B cell (primary cell): ENCODE results near the gene SSRP1. TPM values are rescaled to one million over a fixed set of nuclear protein-coding genes. Genes with fewer than 3 reads are reported as not detected.

Experiments used
- ATAC-seq: fragments of 200-7000 bp; cut with Tn5 transposase; one replicate; pipeline ENCODE4 v1.10.0; 2021; ENCODE audit warnings: low read depth, mild to moderate bottlenecking, moderate number of reproducible peaks, moderate library complexity
- CTCF ChIA-PET: fragments of 350-600 bp; sonication (Branson Sonifier 250); formaldehyde crosslinking; loops from one replicate; lab custom pipeline; 2021; ENCODE audit warnings: antibody characterized with exemption, inconsistent platforms; lab: Charles Lee
- POLR2A ChIA-PET: fragments of 350-600 bp; sonication (Branson Sonifier 250); formaldehyde crosslinking; loops from one replicate; lab custom pipeline; 2021; ENCODE audit warnings: antibody characterized with exemption; lab: Charles Lee
- DNase-seq: peaks from one replicate; pipeline ENCODE4 v3.0.0; 2013
- H2AFZ ChIP-seq: 2 replicates; pipeline ENCODE4 v1.6.1; 2012; ENCODE audit warnings: mild to moderate bottlenecking, low read depth, low read length; ENCODE audit not compliant: insufficient read depth, poor library complexity, severe bottlenecking
- H3K27ac ChIP-seq, 2 donors: 1 replicate in 1 of 2; 2 replicates in 1 of 2; pipeline ENCODE4 v1.5.1; 2012 to 2013; ENCODE audit warnings: low read length in 2 of 2, mild to moderate bottlenecking in 2 of 2, moderate library complexity in 1 of 2
- H3K27me3 ChIP-seq, 4 experiments: fragments of 200-600 bp in 1 of 4; sonication (generic) in 1 of 4; replicated peaks in 1 of 4; 1 replicate in 2 of 4; 2 replicates in 2 of 4; pipeline versions ENCODE4 v1.6.1 to v1.7.0; 2013 to 2016; ENCODE audit warnings: low read length in 3 of 4, mild to moderate bottlenecking in 2 of 4, mixed read lengths in 1 of 4, moderate library complexity in 1 of 4; ENCODE audit not compliant: insufficient read depth in 4 of 4, control insufficient read depth in 3 of 4; ENCODE audit errors: control extremely low read depth in 1 of 4
- H3K36me3 ChIP-seq, 2 experiments: replicated peaks in 1 of 2; 1 replicate in 1 of 2; 2 replicates in 1 of 2; pipeline versions ENCODE4 v1.6.1 to v1.7.1; 2013; ENCODE audit warnings: low read length in 1 of 2; ENCODE audit not compliant: insufficient read depth in 2 of 2, control insufficient read depth in 1 of 2; ENCODE audit errors: control extremely low read depth in 1 of 2, extremely low read depth in 1 of 2
- H3K4me1 ChIP-seq, 2 donors: fragments of 200-600 bp in 1 of 2; sonication (generic) in 1 of 2; 1 replicate in 1 of 2; 2 replicates in 1 of 2; pipeline versions ENCODE4 v1.5.1 to v1.6.1; 2013 to 2017; ENCODE audit warnings: low read length in 2 of 2; ENCODE audit not compliant: control insufficient read depth in 2 of 2, insufficient read depth in 2 of 2
- H3K4me2 ChIP-seq: replicated peaks from 2 replicates; pipeline ENCODE3; 2012; ENCODE audit warnings: mild to moderate bottlenecking, low read depth, low read length; ENCODE audit not compliant: poor library complexity, severe bottlenecking
- H3K4me3 ChIP-seq, 5 experiments: fragments of 200-600 bp in 1 of 5; sonication (generic) in 1 of 5; 1 replicate in 3 of 5; 2 replicates in 2 of 5; pipeline versions ENCODE4 v1.5.1 to v1.7.0; 2011 to 2016; ENCODE audit warnings: low read length in 4 of 5, mild to moderate bottlenecking in 4 of 5, low read depth in 2 of 5, control low read depth in 1 of 5, moderate library complexity in 1 of 5; ENCODE audit not compliant: insufficient read depth in 1 of 5; ENCODE audit errors: control extremely low read depth in 1 of 5, extremely low read depth in 1 of 5
- H3K79me2 ChIP-seq: fragments of 200-600 bp; sonication (generic); one replicate; pipeline ENCODE4 v1.6.0; 2016; ENCODE audit warnings: low read length; ENCODE audit not compliant: control insufficient read depth, insufficient read depth
- H3K9ac ChIP-seq: fragments of 200-600 bp; sonication (generic); 2 replicates; pipeline ENCODE4 v1.6.1; 2017; ENCODE audit warnings: mild to moderate bottlenecking, low read length, moderate library complexity
- H3K9me3 ChIP-seq, 3 donors: one replicate each; pipeline versions ENCODE4 v1.6.1 to v1.7.1; 2013; ENCODE audit warnings: low read length in 2 of 3; ENCODE audit not compliant: control insufficient read depth in 2 of 3, insufficient read depth in 1 of 3; ENCODE audit errors: control extremely low read depth in 1 of 3
- H4K20me1 ChIP-seq: 2 replicates; pipeline ENCODE4 v1.6.0; 2012; ENCODE audit warnings: mild to moderate bottlenecking, low read length; ENCODE audit not compliant: insufficient read depth, control insufficient read depth, poor library complexity, severe bottlenecking
- H3K27ac Mint-ChIP-seq: one replicate; pipeline ENCODE4 v1.8.0; 2021; ENCODE audit warnings: mixed read lengths
- H3K27me3 Mint-ChIP-seq: one replicate; pipeline ENCODE4 v1.8.0; 2021; ENCODE audit warnings: mixed read lengths
- H3K4me1 Mint-ChIP-seq: one replicate; pipeline ENCODE4 v1.8.0; 2021; ENCODE audit warnings: mixed read lengths
- H3K4me3 Mint-ChIP-seq: one replicate; pipeline ENCODE4 v1.8.0; 2021; ENCODE audit warnings: mixed read lengths
- H3K9me3 Mint-ChIP-seq: one replicate; pipeline ENCODE4 v1.8.0; 2022; ENCODE audit warnings: mixed read lengths; ENCODE audit not compliant: insufficient read depth
- EZH2 ChIP-seq: IDR thresholded peaks from 2 replicates; pipeline ENCODE4 v1.6.1; 2012; ENCODE audit warnings: borderline replicate concordance, low read depth, mild to moderate bottlenecking, moderate library complexity, low read length; ENCODE audit not compliant: insufficient read depth, poor library complexity, severe bottlenecking
- WGBS: methylation state at CpG from one replicate; pipeline ENCODE4 v1.1.5; 2013; ENCODE audit warnings: missing lambda C conversion rate; ENCODE audit not compliant: insufficient coverage; 5-methylcytosine and 5-hydroxymethylcytosine counted together
- intact Hi-C: fragments of 100-400 bp; cut with micrococcal nuclease; formaldehyde crosslinking; loops from one replicate; pipeline ENCODE4 v1.10.0; 2022
- polyA plus RNA-seq: library from polyadenylated mRNA; depleted of rRNA; stranded (reverse); fragments of >200 nt; gene quantifications from 2 replicates; pipeline ENCODE4 v1.2.3, GENCODE V29; 2012
- total RNA-seq, 2 donors: library from RNA; stranded (reverse); fragments of 120-200 nt in 1 of 2; gene quantifications; 1 replicate in 1 of 2; 2 replicates in 1 of 2; pipeline versions ENCODE4 v1.2.3 to v1.2.4, GENCODE V29; 2013 to 2022
- TF ChIP-seq, protein P1 (sequence below): fragments of 200-600 bp; IDR thresholded peaks from one replicate; pipeline ENCODE4 v1.8.0; 2022; ENCODE audit warnings: antibody characterized with exemption, mild to moderate bottlenecking

Gene SSRP1
- total and polyA plus RNA-seq, 2 donors (not counting 1 experiment from before 2014, with no cell fraction given) = 40.9 to 66.6 TPM

DNA sequence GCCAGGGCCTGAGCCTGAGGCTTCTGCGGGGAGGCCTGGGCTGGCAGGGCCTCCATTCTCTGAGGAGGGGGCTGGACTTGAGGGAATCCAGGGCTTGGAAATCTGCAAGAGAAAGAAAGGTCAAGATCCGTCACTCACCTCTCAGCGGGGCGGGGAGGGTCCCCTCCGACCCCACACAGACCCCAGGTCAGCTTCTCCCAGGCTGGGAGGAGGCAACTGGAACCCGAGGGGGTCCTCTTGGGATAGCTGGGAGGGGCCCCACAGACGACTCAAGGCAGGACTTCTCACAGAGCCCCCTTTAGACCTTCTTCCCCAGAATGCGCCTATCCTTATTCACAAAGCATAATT is 21.9 kb downstream of the SSRP1 start:
- H3K4me3 ChIP-seq = no peak overlapping the region
- TF ChIP-seq, protein P1, sequence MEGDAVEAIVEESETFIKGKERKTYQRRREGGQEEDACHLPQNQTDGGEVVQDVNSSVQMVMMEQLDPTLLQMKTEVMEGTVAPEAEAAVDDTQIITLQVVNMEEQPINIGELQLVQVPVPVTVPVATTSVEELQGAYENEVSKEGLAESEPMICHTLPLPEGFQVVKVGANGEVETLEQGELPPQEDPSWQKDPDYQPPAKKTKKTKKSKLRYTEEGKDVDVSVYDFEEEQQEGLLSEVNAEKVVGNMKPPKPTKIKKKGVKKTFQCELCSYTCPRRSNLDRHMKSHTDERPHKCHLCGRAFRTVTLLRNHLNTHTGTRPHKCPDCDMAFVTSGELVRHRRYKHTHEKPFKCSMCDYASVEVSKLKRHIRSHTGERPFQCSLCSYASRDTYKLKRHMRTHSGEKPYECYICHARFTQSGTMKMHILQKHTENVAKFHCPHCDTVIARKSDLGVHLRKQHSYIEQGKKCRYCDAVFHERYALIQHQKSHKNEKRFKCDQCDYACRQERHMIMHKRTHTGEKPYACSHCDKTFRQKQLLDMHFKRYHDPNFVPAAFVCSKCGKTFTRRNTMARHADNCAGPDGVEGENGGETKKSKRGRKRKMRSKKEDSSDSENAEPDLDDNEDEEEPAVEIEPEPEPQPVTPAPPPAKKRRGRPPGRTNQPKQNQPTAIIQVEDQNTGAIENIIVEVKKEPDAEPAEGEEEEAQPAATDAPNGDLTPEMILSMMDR = no peak
- no peak for TF ChIP-seq EZH2
- H2AFZ ChIP-seq = no peak overlapping the region
- no peaks in the 10 kb centered on the region for H3K9me3 ChIP-seq
- peaks cover 0 to 9% (median 1%) of the 10 kb centered on the region in 4 experiments for H3K27me3 ChIP-seq
- H3K4me3 Mint-ChIP-seq = no peak overlapping the region
- no peak overlapping the region for H3K4me2 ChIP-seq
- ATAC-seq = no peak
- H3K27me3 Mint-ChIP-seq = no peaks in the 10 kb centered on the region
- intact Hi-C loops = no loop called here
- WGBS = 100% methylated on average over 2 of the region's 8 CpGs
- no peak overlapping the region for H3K27ac ChIP-seq
- peaks cover 8% of the 10 kb centered on the region for H3K4me1 Mint-ChIP-seq
- H4K20me1 ChIP-seq = no peaks in the 10 kb centered on the region
- POLR2A ChIA-PET = no interaction called here
- H3K79me2 ChIP-seq = no peaks in the 10 kb centered on the region
- no peak for DNase-seq
- H3K9ac ChIP-seq = no peak overlapping the region
- H3K27ac Mint-ChIP-seq = no peak overlapping the region
- peaks cover 0 to 5% of the 10 kb centered on the region in 2 experiments for H3K36me3 ChIP-seq
- H3K9me3 Mint-ChIP-seq = no peaks in the 10 kb centered on the region
- CTCF ChIA-PET = no interaction called here
- H3K4me1 ChIP-seq = peaks cover 11% of the 10 kb centered on the region in 2 donors

DNA sequence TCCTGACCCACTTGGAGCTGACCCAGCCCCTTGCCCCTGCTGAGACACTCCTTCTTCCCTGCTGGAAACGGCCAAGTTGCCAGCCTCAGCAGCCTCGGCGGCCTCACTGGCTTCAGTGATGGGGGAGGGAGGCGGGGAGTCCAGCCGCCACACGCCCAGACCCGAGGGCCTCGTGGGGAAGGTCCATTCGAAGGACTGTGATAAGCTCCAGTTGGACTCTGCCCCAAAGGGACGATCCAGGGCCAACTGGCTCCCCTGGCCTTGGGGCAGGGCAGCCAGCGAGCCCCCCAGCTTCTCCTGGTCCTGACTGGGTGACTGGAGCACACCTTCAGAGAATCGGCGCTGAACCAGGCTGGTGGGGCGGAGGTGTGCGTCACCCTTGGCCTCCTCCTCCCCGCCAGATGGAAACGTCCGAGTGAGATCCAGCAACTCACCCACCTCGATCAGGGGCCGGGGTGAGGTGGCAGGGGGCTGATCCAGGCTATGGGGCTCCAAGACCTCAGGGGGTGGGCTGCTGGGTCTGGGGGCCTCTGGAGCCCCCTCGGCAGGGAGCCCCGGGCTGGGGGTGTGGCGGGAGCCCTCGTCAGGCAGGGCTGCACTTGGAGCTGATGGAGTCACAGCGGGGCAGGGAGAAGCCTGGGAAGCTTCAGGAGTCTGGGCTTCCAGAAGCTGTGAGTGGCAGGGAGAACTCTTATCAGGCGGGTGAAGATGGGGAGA is 22.5 kb downstream of the SSRP1 start:
- Mint-ChIP-seq H3K27ac (no peak overlapping the region), H3K4me3 (no peak overlapping the region), H3K4me1 (peaks cover 8% of the 10 kb centered on the region), H3K9me3 (no peaks in the 10 kb centered on the region), H3K27me3 (no peaks in the 10 kb centered on the region)
- Histone ChIP-seq H4K20me1 (no peaks in the 10 kb centered on the region), H3K27ac (no peak overlapping the region), H3K9me3 (no peaks in the 10 kb centered on the region), H3K36me3 (peaks cover 0 to 5% of the 10 kb centered on the region in 2 experiments), H2AFZ (no peak overlapping the region), H3K27me3 (peaks cover 0 to 9% (median 1%) of the 10 kb centered on the region in 4 experiments), H3K4me1 (peaks cover 11% of the 10 kb centered on the region in 2 donors), H3K79me2 (no peaks in the 10 kb centered on the region), H3K4me3 (no peak overlapping the region), H3K9ac (no peak overlapping the region), H3K4me2 (no peak overlapping the region)
- ATAC-seq (no peak), DNase-seq (no peak)
- 97% methylated on average over 26 of the region's 26 CpGs for WGBS
- no peak for TF ChIP-seq EZH2
- TF ChIP-seq, protein P1 = no peak
- POLR2A ChIA-PET = no interaction called here
- CTCF ChIA-PET = interaction anchor here (1.4 kb wide), 1 partner anchor 32 kb away, joined by 4 read pairs; no protein-coding TSS in a partner anchor
- intact Hi-C loops = no loop called here
